T-helper 2 cell treated with Interferon-gamma antibody and Interleukin-4, amounts not matched to agents 100 ng/mL and 5 ng/mL, for 36 hours (primary cell): Measurements from ENCODE around the gene GLCCI1. TPM values are rescaled to one million over a fixed set of nuclear protein-coding genes. Genes with fewer than 3 reads are reported as not detected.
"Not testable (repeated sequence)": the region's sequence is repeated elsewhere in the genome, so short reads cannot be mapped to it uniquely, and the experiment has no call there.

Experiments used
- intact Hi-C: fragments of 100-400 bp; cut with micrococcal nuclease; formaldehyde crosslinking; loops from one replicate; pipeline ENCODE4 v1.15.1; 2023
- total RNA-seq: library from RNA; stranded (reverse); gene quantifications from 2 replicates; pipeline ENCODE4 v1.2.3, GENCODE V29; 2022

GLCCI1 gene
- total RNA-seq, 1 donor from 2014 or later: 35.8 TPM

- intact Hi-C loops: no loop called here
Measured at GRCh38 chr7:8085420-8085819, 116.8 kb downstream of the GLCCI1 start.

DNA sequence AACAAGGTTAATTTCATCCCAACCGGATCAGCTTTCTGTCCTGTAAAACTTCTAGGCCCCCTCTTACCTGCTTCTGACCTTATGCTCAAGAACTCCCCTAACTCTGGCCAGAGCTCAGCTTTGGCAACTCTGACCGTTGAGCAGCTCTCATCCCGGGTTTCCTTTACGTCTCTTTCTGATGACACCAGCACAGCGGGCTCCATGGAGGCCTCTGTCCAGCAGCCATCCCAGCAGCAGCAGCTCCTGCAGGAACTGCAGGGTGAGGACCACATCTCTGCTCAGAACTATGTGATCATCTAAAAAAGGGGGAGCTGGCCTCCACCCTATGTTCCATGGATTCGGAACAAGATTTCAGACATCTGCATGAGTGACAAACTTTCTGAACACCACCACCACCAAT, 117.6 kb downstream of the GLCCI1 start:
- intact Hi-C loops: no loop called here

- intact Hi-C loops: no loop called here
Measured at GRCh38 chr7:8089036-8089780, 120.6 kb downstream of the GLCCI1 start.

- intact Hi-C loops: no loop called here
Measured at GRCh38 chr7:8092140-8092539, 123.5 kb downstream of the GLCCI1 start.

- intact Hi-C loops: no loop called here
Measured at GRCh38 chr7:8094164-8095140, 125.9 kb downstream of the GLCCI1 start.

DNA sequence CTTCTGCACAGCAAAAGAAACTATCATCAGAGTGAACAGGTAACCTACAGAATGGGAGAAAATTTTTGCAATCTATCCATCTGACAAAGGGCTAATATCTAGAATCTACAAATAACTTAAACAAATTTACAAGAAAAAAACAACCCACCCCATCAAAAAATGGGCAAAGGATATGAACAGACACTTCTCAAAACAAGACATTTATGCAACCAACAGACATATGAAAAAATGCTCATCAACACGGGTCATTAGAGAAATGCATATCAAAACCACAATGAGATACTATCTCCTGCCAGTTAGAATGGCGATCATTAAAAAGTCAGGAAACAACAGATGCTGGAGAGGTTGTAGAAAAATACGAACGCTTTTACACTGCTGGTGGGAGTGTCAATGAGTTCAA, 132.7 kb downstream of the GLCCI1 start:
- intact Hi-C loops: not testable (repeated sequence)

DNA sequence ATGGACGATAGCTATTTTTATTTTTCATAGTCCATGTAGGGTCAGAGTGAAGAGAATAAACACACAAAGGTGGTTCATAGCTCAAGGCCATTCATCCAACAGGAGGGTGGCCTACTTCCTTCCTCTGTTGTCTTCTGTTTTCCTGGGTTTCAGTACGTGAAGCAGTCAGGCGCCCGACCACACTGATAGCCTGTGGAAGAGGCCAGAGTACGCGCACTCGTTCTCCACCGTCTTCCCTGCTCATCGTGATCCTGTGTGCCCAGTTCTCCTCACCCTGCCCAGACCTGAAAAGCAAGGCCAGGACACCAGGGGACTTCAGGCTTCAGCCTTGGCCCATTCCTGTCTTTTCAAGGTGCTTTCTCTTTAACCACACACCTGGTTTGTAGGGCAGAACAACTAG, 134.7 kb downstream of the GLCCI1 start:
- intact Hi-C loops: no loop called here

DNA sequence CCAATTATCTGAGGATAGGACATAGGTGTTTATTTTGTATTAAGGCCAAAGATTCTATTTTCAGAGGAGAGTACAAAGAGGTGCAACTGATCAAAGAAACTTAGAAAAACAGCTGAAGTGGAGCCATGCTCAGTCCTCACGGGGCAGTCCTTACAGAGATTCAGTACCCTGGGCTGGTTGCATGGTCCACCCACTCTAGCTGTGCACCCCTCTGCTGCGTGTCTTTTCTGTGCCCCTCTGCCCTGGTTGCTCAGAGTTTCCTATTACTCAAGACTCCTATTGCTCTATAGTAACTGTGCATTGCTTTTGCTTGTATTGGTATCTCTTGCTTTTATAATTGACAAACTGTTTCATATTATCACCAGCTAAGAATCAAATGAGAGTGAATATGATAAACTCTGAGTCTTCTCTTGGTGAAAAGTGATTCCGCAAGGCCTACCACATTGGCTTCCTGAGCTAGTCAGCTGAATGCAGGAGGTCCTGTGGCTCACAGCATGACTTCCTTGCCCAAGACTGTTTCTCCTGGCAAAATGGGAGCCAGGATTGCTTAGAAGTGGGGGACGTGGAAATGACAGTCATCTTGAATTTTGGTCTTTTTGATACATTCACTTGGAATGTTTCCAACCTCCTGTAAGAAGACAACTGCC, 137.0 kb downstream of the GLCCI1 start:
- intact Hi-C loops: no loop called here

DNA sequence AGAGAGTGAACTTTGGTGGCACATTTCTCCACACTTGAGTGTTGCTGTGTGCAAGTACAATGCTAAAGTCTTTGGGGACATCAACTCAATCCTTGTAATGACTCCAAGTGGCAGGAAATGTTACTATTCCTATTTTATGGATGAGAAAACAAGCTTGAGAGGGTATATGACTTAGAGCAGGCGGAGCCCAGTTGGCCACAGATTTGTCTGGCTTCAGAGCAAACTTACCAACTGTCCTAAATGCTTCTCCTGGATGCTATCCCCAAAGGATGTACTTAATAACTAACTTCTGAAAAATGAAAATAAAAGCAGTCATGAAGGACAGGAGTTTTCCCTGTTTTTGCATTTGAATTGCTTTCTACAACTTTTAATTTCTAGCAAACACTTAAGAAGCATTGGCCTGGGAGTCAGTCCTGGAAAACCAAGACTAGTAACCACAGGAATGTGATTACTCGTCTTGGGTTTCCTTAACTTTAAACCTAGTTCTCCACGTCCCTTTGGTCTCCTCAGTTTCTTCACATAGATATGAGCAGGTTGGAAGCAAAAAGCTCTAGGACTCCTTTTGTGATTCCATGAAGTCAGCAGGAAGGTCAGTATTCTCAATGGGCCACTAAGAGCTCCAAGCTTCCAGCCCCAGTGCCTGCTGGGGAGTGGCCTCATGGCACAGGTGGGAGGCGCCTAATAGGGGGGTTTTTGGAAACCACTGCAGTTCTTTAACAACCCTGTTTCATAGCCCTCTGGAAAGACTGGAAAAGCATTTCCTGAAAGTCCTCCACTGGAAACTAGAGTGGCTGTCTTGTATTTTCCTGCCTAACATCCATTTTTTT, 140.8 kb downstream of the GLCCI1 start:
- intact Hi-C loops: no loop called here

DNA sequence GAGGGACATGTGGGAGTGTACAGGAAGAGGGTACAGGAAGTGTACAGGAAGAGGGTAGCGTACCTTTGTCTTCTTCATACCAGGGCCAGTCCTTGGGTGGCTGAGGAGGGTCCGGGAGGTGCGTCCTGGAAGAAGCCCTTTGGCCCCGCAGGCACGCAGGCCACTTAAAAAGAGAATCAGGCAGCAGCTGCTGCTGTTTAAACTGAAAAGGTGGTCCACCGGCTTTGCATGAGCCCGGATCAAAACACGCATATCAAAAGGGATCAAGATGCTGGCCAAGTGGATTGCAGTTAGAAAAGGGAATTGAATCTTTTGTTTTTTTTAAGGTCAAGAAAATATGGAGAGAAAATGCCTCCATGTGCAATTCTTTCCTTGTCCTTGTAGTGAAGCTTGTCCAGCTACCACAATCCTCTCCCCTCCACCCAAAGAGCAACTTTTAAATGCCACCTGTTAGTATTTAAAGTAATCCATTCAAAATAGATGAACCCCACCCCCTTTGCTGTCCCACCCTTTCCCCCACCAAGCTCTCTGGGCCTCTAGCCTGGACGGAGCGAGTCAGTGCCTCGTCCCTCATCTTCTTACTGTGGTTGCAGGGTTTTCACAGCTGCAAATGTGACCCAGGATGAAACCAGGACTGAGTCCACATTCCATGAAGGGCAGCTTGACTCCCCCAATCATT, 142.8 kb downstream of the GLCCI1 start:
- intact Hi-C loops: no loop called here

DNA sequence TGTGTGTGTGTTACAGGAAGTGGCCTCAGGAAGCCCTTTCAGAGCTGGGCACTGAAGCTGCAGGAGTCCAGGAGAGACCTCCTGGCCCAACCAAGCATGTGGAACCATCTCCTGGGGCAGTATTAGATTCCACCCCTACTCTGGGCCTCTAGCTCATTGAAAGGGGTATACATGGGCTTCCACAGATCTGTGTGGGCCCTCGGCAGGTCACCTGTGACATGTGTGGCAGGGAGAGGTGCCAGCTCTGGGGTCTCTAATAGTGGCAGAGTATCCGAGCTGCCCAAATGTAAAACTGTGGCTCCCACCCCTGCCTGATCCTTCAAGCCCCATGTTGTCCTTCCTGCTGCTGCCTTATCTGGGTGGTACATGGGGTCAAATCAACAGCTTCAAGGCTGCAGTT, 144.1 kb downstream of the GLCCI1 start:
- intact Hi-C loops: no loop called here

GRCh38 chr7:8113184-8113583, 144.6 kb downstream of the GLCCI1 start:
- intact Hi-C loops: no loop called here

GRCh38 chr7:8114175-8114574, 145.6 kb downstream of the GLCCI1 start:
- intact Hi-C loops: loop anchor here (2.0 kb wide), 1 partner anchor 19 kb away; no protein-coding TSS in a partner anchor

GRCh38 chr7:8115547-8116402, 147.2 kb downstream of the GLCCI1 start:
- intact Hi-C loops: loop anchor here (2.0 kb wide), 1 partner anchor 17 kb away; no protein-coding TSS in a partner anchor

- intact Hi-C loops: no loop called here
Measured at GRCh38 chr7:8117195-8117594, 148.6 kb downstream of the GLCCI1 start.

GRCh38 chr7:8119262-8119661, 150.7 kb downstream of the GLCCI1 start:
- intact Hi-C loops: no loop called here

GRCh38 chr7:8120390-8121058, 151.9 kb downstream of the GLCCI1 start:
- intact Hi-C loops: no loop called here

DNA sequence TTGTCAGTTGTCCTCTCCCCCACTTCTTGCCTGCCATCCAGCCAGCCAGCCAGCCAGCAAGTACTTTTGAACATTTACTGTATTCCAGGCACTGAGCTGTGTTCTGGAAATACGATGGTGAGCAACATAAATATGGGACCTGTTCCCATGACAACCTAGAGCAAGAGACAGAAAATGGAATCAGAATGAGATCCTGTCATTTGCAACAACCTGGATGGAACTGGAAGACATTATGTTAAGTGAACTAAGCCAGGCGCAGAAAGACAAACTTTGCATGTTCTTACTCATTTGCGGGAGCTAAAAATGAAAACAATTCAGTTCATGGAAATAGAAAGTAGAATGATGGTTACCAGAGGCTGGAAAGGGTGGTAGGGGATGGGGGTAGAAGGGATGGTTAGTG, 152.6 kb downstream of the GLCCI1 start:
- intact Hi-C loops: no loop called here
